HG03575 (cell line): ENCODE data around the gene DPP8.

Source experiments
- ATAC-seq: cut with Tn5 transposase; IDR thresholded peaks from one replicate; pipeline ENCODE4 v1.9.1; 2021; ENCODE audit not compliant: unreplicated experiment, insufficient number of reproducible peaks, low FRiP score; ENCODE audit errors: extremely low read depth

DPP8 gene

DNA sequence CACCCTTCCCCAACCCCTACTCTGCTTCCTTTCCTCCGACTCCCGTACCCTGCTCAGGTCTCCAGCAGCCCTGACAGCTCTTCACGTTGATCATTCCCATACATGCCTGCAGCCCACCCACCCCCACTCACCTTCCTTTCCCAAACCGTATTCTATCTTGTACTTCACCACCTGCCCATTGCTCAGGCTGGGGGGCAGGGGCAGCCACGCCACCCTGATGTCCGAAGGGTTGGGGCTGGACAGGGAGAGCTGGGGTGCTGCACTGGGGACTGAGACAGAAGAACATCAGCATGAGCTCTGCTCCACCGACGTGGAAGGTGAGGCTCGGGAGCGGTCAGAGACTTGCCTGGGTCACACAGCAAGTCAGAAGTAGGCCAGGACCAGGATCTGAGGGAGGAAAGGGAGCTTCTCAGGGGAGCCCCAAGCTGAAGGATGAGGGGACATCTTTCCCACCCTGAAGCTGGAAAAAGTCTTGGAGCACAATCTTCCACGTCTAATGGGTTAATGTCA lies 123.2 kb downstream of the DPP8 start:
- no peak for ATAC-seq

DNA sequence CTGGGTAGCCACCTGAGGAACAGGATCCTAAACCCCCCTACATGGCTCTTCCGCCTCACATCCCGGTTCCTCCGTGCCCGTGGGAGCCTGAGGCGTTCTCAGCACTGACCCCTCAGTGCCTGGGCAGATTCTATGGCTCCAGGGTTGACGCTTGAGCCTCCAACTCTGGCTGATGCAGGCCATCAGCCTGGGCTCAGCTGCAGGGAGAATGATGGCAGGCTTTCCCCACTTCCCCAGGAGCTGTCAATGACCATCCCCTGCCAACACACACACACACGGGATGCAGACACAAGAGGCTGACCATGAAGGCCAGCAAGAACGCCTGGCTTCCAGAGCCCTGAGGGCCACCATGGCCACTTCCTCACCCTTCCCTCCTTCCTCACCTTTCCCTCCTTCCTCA lies 123.9 kb downstream of the DPP8 start:
- ATAC-seq, result no peak

DNA sequence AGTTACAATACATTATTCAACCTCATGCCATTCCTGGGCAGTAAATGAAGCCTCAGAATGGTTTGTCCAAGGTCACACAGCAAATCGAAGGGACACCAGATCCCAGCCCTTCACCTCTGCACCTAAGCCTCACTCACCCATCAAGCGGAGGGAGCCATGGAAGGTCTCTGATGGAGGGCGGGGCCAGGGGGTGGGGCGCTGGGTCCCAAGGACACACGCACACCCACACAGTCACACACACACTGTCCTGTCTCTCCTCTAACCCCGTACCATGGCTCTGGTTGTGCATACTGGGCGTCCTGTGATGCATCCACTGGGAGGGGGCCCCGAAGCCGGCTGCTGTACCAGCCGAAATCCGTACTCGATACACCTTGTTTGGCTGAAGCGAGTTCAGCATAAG lies 124.4 kb downstream of the DPP8 start:
- no peak for ATAC-seq
